Upper lobe of left lung (tissue), 4 donors: ENCODE results near the gene HABP4.

Source experiments
- POLR2A ChIP-seq, 4 donors: fragments of 450-650 bp; IDR thresholded peaks; one replicate each; pipeline ENCODE4 v1.5.1; 2016 to 2017; ENCODE audit warnings: antibody characterized with exemption in 4 of 4, mild to moderate bottlenecking in 2 of 4
- POLR2AphosphoS5 ChIP-seq, 2 donors: sonication (generic); formaldehyde crosslinking; IDR thresholded peaks; one replicate each; pipeline ENCODE4 v1.5.1; 2017; ENCODE audit warnings: antibody characterized with exemption in 2 of 2
- TF ChIP-seq, protein P1 (sequence below), 6 experiments: fragments of 450-650 bp in 4 of 6; fragments of 200-600 bp in 2 of 6; sonication (generic) in 2 of 6; IDR thresholded peaks; one replicate each; pipeline ENCODE4 v1.5.1; 2016 to 2019; ENCODE audit warnings: antibody characterized with exemption in 6 of 6

- TF ChIP-seq, protein P1, sequence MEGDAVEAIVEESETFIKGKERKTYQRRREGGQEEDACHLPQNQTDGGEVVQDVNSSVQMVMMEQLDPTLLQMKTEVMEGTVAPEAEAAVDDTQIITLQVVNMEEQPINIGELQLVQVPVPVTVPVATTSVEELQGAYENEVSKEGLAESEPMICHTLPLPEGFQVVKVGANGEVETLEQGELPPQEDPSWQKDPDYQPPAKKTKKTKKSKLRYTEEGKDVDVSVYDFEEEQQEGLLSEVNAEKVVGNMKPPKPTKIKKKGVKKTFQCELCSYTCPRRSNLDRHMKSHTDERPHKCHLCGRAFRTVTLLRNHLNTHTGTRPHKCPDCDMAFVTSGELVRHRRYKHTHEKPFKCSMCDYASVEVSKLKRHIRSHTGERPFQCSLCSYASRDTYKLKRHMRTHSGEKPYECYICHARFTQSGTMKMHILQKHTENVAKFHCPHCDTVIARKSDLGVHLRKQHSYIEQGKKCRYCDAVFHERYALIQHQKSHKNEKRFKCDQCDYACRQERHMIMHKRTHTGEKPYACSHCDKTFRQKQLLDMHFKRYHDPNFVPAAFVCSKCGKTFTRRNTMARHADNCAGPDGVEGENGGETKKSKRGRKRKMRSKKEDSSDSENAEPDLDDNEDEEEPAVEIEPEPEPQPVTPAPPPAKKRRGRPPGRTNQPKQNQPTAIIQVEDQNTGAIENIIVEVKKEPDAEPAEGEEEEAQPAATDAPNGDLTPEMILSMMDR (IDR thresholded peaks at IDR 0.05), result no peak
- TF ChIP-seq POLR2A (IDR thresholded peaks at IDR 0.05), result no peak
- no peak for TF ChIP-seq POLR2AphosphoS5 (IDR thresholded peaks at IDR 0.05)
These were observed 8.3 kb downstream of the HABP4 start for GRCh38 chr9:96458226-96458625.
